ENCODE results near the gene RASGRP3.
"Not testable (repeated sequence)": the region's sequence is repeated elsewhere in the genome, so short reads cannot be mapped to it uniquely, and the experiment has no call there.

Gene RASGRP3

GRCh38 chr2:33457556-33458247, 18.7 kb upstream of the RASGRP3 start:
- no peak for DNase-seq

- DNase-seq: no peak
Observed at GRCh38 chr2:33458248-33458819, 18.1 kb upstream of the RASGRP3 start.

GRCh38 chr2:33459745-33460144, 16.7 kb upstream of the RASGRP3 start:
- no peak for DNase-seq

GRCh38 chr2:33462512-33462911, 13.9 kb upstream of the RASGRP3 start:
- DNase-seq: not testable (repeated sequence)

- DNase-seq: no peak
Observed at GRCh38 chr2:33467413-33467812, 9.0 kb upstream of the RASGRP3 start.

GRCh38 chr2:33469238-33469637, 7.2 kb upstream of the RASGRP3 start:
- DNase-seq: no peak

- peak; percentile 81 for DNase-seq
Observed at GRCh38 chr2:33475224-33476130, 972 bp upstream of the RASGRP3 start.

- no peak for DNase-seq
Observed at GRCh38 chr2:33476793-33477190, 343 bp downstream of the RASGRP3 start.

GRCh38 chr2:33477473-33478468, 1.3 kb downstream of the RASGRP3 start:
- no peak for DNase-seq

GRCh38 chr2:33478968-33479731, 2.7 kb downstream of the RASGRP3 start:
- DNase-seq: no peak

- no peak for DNase-seq
Observed at GRCh38 chr2:33482518-33482917, 6.1 kb downstream of the RASGRP3 start.

GRCh38 chr2:33484042-33484621, 7.7 kb downstream of the RASGRP3 start:
- no peak for DNase-seq

GRCh38 chr2:33485051-33485450, 8.6 kb downstream of the RASGRP3 start:
- no peak for DNase-seq

- no peak for DNase-seq
Observed at GRCh38 chr2:33486544-33486943, 10.1 kb downstream of the RASGRP3 start.

- DNase-seq: no peak
Observed at GRCh38 chr2:33488178-33488690, 11.8 kb downstream of the RASGRP3 start.

GRCh38 chr2:33488715-33489540, 12.5 kb downstream of the RASGRP3 start:
- DNase-seq: no peak

- no peak for DNase-seq
Observed at GRCh38 chr2:33489835-33490431, 13.5 kb downstream of the RASGRP3 start.

GRCh38 chr2:33491441-33492084, 15.1 kb downstream of the RASGRP3 start:
- no peak for DNase-seq

Measured in stimulated activated CD8-positive, alpha-beta memory T cell treated with anti-CD3 and anti-CD28 coated beads, Interleukin-4, amount 100 ng/mL, for 48 hours (primary cell).